ENCODE measurements around the gene OTC.

OTC gene

GRCh38 chrX:38352362-38352761, at the start of gene OTC:
Gene OTC, plus strand, starts transcription at chrX:38352604. Its CDS starts 93 bp downstream, at chrX:38352697.
- DNase-seq: no peak

DNA sequence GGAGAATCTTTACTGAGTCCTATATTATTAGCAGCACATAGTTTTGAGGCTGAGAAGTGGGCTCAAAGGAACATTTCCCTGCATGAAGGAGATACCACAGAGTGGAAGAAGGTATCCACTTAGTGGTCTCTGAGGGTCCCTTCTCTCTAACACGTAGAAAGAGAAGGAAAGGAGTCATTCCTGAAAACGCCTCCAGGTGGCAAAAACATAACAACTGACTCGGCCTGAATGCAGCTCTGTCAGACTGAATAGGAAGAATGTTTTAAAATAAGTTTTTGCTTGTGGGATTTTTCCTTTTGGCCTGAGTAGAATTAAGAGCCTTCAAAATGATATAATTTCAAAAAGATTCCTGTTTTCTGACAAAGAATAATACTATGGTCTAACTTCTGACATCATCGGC, 48.4 kb upstream of the OTC start:
- no peak for DNase-seq

DNA sequence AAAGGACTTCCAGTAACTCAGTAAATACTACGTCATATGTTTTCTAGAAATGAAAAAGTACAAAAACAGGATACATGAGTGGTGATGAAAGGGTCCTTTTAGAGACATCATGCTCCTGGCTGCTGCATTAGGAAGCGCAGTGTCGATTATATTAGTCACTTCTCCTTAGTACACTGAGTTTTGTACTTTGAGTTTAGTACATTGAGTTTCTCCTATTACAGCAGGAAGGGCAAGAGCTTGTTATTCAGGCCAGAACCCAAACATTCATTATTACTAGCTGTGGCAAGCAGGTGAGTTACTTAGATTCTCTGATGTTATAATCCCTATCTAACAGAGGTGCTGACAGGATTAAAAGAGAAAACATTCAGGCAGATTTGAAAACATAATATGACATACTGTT, 46.4 kb upstream of the OTC start:
- DNase-seq: no peak

DNA sequence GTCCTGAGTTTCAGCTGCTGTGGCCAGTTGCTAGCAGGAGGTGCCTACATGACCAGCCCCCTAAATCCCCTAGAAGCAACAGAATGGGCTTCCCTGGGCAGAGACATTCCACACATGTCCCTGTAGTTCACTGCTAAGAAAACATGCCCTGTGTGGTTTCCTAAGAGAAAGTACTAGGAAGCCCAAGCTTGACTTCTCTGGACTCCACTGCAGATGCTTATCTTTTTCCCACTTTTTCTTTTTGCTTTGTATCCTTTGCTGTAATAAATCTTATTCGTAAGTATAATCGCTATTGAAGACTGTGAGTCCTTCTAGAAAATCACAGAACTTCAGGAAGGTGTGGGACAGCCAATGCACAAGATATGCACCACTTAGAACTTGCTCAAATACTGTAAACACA, 40.7 kb upstream of the OTC start:
- no peak for DNase-seq

GRCh38 chrX:38312436-38312835, 40.0 kb upstream of the OTC start:
- DNase-seq: no peak

- DNase-seq: no peak
Observed at GRCh38 chrX:38313190-38313589, 39.2 kb upstream of the OTC start.

DNA sequence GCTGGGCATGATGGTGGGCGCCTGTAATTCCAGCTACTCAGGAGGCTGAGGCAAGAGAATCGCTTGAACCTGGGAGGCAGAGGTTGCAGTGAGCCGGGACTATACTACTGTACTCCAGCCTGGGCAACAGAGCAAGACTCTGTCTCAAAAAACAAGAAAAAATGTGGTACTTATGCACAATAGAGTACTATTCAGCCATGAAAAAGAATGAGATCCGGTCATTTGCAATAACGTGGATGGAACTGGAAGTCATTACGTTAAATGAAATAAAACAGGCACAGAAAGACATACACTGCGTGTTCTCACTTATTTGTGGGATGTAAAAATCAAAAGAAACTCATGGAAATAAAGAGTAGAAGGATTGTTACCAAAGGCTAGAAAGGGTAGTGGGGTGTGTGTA, 37.2 kb upstream of the OTC start:
- no peak for DNase-seq

DNA sequence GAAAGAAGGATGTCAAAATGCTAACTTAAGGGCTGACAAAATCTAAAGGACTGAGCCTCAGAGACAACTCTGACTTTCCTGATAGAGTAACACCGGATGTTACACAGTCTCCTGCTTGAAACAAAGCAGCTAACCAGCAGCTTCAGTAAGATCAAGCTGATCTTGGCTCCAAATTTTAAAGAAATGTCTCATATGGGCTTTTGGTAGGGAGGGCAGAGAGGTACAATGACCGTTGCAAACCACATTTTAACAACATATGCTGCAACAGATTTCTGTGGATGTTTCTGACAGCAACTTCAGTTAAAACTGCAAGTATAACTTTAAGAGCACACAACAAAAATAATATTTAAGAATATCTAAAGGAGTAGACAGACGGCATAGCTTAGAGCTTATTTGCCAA, 34.2 kb upstream of the OTC start:
- DNase-seq: no peak

- DNase-seq: no peak
Observed at GRCh38 chrX:38318606-38319005, 33.8 kb upstream of the OTC start.

DNA sequence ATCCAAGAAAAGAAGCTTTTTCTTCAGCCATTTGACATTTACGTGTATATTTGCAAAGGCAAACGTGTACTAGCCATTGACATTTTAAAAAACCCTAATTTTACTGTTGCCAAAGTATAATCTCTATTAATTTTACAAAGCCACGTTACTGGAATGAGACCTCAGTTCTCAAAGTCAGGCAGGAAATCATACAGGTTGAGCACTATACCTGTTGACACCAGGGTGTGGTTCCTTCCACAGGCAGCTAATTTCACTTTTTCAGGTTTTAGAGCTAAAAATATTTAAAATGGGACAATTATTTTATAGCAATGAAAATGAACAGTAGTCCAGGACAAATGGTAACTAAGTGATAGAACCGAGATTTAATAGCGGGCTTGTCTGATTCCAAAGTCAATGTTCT, 31.6 kb upstream of the OTC start:
- no peak for DNase-seq

DNA sequence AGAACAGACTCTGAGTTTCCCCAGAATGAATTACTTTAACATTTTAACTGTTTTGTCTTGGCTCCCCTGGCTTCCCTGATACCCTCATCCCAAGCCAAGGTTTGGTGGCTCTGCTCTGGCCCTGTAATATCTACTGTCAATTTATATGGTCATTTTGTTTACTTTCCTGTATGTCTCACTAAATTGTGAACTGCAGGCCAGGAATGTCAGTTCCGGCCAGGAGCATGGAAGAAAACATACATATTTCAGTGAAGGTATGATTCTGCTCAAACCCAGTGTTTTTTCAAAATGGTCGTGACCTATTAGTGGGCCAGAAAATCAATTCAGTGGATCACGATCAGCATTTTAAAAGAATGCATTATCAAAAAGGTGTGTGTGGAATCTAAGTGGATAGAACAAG, 26.3 kb upstream of the OTC start:
- no peak for DNase-seq

- DNase-seq: peak; percentile 7 to 90 (median 82)
Observed at GRCh38 chrX:38327007-38327774, 25.2 kb upstream of the OTC start, which contains the start of gene RPGR. Gene RPGR, minus strand, starts transcription at chrX:38327509. Its CDS starts 142 bp downstream, at chrX:38327367.

DNA sequence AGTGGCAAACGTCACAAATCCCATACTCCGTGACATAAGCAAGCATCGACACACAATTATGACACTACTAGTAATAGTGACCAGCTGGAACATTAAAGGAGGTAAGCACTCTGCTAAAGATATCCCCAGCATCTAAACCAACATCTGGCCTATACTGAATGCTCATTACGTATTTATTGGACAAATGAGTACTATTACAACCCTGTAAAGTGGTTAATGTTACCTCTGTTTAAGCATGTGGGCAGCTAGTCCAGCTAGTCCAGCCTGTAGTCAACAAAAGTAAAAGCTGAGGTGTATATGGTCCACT, 24.7 kb upstream of the OTC start:
- DNase-seq: no peak

GRCh38 chrX:38332505-38332904, 19.9 kb upstream of the OTC start:
- DNase-seq: no peak

- peak in 3 of 51 donors; percentile 0 to 9 (median 4) for DNase-seq
Observed at GRCh38 chrX:38335382-38335781, 17.0 kb upstream of the OTC start.

- DNase-seq: no peak
Observed at GRCh38 chrX:38336538-38337240, 15.7 kb upstream of the OTC start.

- DNase-seq: no peak
Observed at GRCh38 chrX:38341442-38341841, 11.0 kb upstream of the OTC start.

GRCh38 chrX:38342853-38343778, 9.3 kb upstream of the OTC start:
- DNase-seq: no peak

DNA sequence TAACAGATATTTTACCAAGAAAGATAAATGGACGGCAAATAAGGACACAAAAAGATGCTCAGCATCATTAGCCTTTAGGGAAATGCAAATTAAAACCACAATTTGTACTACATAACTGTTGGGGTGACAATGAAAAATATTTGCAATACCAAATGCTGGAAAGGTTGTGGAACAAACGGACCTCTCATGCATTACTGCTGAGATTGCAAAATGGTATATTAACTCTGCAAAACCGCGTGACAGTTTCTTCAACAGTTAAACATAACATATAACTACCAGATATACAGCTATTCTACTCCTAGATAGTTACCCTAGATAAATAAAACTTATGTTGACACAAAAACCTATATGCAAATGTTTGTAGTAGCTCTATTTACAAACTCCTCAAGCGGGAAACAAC, 6.3 kb upstream of the OTC start:
- DNase-seq: no peak

DNA sequence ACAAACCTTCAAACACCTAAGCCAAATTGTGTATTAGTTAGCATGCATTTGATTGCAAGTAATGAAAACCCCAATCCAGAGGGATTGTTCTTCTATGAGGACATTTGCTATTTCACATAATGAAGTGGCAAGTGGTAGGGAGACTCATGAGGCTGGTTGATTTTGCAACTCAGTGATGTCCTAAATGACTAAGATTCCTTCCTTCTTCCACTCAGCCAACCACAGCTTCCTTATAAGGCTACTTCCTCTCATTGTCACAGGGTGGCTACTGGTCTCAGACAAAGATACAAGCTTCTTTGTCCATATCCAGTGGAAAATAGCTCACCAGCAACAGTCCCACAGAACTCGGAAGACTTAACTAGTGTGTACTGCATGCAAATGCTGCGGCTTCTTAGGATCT, 5.3 kb upstream of the OTC start:
- DNase-seq: peak in 3 of 51 donors; percentile 0 to 9 (median 0)

DNA sequence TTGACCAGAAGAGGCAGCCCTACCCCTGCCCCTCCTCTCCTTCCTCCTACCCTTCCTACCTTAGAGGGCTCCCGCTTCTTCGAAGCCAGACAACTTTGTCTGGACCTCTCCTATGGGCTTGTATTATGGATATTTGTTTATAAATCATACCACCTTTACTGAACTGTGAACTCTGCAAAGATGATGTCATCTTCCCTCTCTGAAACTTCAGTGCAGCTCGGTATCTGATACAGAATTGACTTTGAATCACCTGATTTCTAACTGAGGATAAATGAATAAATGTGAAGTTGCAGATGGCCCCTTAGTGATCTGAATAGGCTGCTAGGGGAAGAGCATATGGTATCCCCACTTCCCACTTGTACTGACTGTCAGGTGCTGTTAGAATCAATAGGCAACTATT, 1.1 kb upstream of the OTC start:
- no peak for DNase-seq

DNA sequence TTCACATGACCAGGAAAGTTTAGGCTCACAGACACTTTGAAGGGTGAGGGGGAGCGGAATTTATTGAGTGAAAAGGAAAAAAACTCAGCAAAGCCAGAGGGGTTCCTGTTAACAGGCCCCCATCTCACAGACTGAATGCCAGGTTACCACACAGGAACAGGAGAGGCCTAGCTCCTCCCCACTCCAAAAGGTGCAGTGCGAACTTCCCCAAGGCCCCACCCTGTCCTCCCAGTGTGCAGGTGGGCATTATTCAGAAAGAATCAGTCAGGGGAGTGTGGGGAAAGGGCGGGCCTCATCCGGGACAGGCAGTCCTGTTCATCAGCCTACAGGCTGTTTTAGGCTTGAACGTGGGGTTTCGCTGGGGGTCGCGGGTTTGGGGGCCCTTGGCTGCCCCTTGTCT, 4.0 kb downstream of the OTC start:
- DNase-seq: no peak
